ENCODE data around the gene CDH4. TPM values are rescaled to one million over a fixed set of nuclear protein-coding genes. Genes with fewer than 3 reads are reported as not detected.

The CDH4 gene
- total RNA-seq, 1 donor from 2014 or later: 0.99 TPM

DNA sequence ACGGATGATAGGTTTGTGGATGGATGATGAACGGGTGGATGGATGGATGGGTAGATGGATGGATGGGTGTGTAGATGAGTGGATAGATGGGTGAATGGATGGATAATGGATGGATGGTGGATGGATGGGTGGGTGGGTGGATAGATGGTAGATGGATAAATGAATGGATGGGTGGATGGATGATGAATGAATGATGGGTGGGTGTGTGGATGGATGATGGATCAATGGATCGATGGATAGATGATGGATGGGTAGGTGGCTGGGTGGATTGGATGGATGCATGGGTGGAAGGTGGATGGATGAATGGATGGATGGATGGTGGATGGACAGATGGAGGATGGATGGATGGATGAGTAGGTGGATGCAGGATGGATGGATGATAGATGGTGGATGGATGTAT, 419.5 kb downstream of the CDH4 start:
- no peaks in the 10 kb centered on the region for H3K4me1 Mint-ChIP-seq (ENCODE audit: low read depth)
- peaks cover 14% of the 10 kb centered on the region for H3K27me3 Mint-ChIP-seq (ENCODE audit: low read depth)
- DNase-seq (ENCODE audit: low spot score): no peak
- no peaks in the 10 kb centered on the region for H3K9me3 Mint-ChIP-seq (ENCODE audit: low read depth)
- TF ChIP-seq, protein P1, sequence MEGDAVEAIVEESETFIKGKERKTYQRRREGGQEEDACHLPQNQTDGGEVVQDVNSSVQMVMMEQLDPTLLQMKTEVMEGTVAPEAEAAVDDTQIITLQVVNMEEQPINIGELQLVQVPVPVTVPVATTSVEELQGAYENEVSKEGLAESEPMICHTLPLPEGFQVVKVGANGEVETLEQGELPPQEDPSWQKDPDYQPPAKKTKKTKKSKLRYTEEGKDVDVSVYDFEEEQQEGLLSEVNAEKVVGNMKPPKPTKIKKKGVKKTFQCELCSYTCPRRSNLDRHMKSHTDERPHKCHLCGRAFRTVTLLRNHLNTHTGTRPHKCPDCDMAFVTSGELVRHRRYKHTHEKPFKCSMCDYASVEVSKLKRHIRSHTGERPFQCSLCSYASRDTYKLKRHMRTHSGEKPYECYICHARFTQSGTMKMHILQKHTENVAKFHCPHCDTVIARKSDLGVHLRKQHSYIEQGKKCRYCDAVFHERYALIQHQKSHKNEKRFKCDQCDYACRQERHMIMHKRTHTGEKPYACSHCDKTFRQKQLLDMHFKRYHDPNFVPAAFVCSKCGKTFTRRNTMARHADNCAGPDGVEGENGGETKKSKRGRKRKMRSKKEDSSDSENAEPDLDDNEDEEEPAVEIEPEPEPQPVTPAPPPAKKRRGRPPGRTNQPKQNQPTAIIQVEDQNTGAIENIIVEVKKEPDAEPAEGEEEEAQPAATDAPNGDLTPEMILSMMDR (IDR thresholded peaks at IDR 0.05): no peak
- H3K36me3 Mint-ChIP-seq (ENCODE audit: low read depth): no peaks in the 10 kb centered on the region
- no peak overlapping the region for H3K4me3 Mint-ChIP-seq (ENCODE audit: unreplicated experiment)
- H3K27ac Mint-ChIP-seq (ENCODE audit: unreplicated experiment): no peak overlapping the region

DNA sequence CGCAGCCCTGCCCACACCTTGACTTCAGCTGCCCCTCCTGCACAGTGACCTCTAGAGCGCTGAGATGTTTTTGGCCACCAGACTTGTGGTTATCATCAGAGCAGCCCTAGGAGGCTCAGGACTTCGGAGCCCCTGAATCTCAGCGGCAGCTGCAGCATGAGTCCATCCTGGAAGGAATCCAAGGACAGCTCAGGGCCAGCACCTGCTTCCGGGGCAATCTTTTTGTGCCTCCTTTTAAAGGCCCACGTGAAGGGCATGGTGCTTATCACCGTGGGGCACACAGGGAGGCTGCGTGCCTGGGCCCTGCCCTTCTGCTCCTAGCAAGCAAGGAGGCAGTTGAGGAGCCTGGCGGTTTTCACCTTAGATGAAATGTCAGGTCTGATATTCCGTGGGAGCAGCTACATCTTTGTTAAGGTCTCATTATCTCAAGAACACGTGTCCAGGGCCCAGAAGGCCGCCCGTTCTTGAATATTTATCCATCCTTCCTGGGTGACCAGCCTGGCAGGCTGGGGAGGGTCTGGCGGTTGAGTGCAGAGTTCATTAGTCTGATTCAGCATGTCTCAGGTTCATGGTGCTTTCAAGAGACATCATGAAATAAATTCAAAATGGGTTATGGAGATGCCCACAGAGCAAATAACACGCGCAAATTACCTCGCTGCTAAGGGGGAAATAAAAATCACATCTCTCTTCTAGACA, 421.2 kb downstream of the CDH4 start:
- no peak overlapping the region for H3K27ac Mint-ChIP-seq (ENCODE audit: unreplicated experiment)
- H3K27me3 Mint-ChIP-seq (ENCODE audit: low read depth): peaks cover 21% of the 10 kb centered on the region
- H3K4me1 Mint-ChIP-seq (ENCODE audit: low read depth): no peaks in the 10 kb centered on the region
- TF ChIP-seq, protein P1 (IDR thresholded peaks at IDR 0.05): no peak
- H3K9me3 Mint-ChIP-seq (ENCODE audit: low read depth): no peaks in the 10 kb centered on the region
- no peak overlapping the region for H3K4me3 Mint-ChIP-seq (ENCODE audit: unreplicated experiment)
- H3K36me3 Mint-ChIP-seq (ENCODE audit: low read depth): no peaks in the 10 kb centered on the region
- DNase-seq (ENCODE audit: low spot score): no peak

DNA sequence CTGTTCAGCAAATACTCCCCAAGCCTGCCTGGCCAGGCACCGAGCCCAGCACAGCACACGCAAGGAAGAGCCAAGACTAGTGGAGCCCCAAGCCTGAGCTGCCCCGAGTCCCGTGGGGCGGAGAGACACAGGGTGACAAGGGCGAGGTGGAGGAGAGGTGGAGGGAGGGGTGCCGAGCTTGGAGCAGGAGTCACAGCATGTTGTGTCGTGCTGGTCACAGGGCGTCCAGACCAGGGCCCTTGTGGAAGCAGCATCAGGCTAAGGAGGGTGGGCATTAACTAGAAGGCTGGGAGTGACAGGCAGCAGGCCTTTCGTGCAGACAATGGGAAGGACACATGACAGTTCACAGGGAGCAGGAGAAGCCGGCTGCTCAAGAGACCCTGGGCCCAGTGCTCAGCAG, 422.1 kb downstream of the CDH4 start:
- no peak overlapping the region for H3K27ac Mint-ChIP-seq (ENCODE audit: unreplicated experiment)
- TF ChIP-seq, protein P1 (IDR thresholded peaks at IDR 0.05): no peak
- no peaks in the 10 kb centered on the region for H3K4me1 Mint-ChIP-seq (ENCODE audit: low read depth)
- DNase-seq (ENCODE audit: low spot score): peak; percentile 75
- H3K9me3 Mint-ChIP-seq (ENCODE audit: low read depth): no peaks in the 10 kb centered on the region
- no peaks in the 10 kb centered on the region for H3K36me3 Mint-ChIP-seq (ENCODE audit: low read depth)
- H3K4me3 Mint-ChIP-seq (ENCODE audit: unreplicated experiment): no peak overlapping the region
- H3K27me3 Mint-ChIP-seq (ENCODE audit: low read depth): peaks cover 21% of the 10 kb centered on the region

DNA sequence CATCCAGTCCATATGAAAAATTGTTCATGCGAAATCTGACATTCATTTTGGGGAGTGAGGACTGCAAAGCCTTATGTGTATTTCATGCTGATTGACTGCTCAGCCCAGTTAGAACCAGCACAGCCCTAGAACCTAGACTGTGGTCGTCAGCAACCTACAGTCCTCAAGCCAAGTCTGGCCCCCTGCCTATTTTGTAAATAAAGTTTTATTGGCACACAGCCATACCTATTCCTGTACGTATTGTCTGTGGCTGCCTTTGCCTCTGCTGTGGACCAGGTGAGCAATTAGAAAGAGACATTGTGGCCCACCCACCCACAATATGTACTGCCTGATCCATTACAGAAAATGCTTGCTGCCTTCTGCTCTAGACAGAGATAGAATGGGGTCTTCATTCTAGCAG, 422.6 kb downstream of the CDH4 start:
- no peak overlapping the region for H3K27ac Mint-ChIP-seq (ENCODE audit: unreplicated experiment)
- H3K36me3 Mint-ChIP-seq (ENCODE audit: low read depth): no peaks in the 10 kb centered on the region
- no peak for DNase-seq (ENCODE audit: low spot score)
- H3K27me3 Mint-ChIP-seq (ENCODE audit: low read depth): peaks cover 19% of the 10 kb centered on the region
- TF ChIP-seq, protein P1 (IDR thresholded peaks at IDR 0.05): no peak
- H3K4me1 Mint-ChIP-seq (ENCODE audit: low read depth): no peaks in the 10 kb centered on the region
- no peaks in the 10 kb centered on the region for H3K9me3 Mint-ChIP-seq (ENCODE audit: low read depth)
- no peak overlapping the region for H3K4me3 Mint-ChIP-seq (ENCODE audit: unreplicated experiment)

DNA sequence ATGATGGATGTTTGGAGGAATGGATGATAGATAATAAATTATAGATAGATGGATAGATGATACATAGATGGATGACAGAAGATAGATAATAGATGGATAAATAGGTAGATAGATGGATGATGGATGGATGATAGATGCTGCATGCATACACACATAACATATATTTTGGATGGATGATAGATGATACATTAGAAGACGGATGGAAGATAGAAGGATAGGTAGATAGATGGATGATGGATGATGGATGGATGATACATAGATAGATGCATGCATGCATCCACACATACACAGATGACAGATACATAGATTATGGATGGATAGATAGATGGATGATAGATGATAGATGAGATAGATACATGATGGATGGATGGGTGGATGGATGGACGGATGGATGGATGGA, 425.9 kb downstream of the CDH4 start:
- Mint-ChIP-seq H3K4me1 (ENCODE audit: low read depth) (no peaks in the 10 kb centered on the region), H3K27me3 (ENCODE audit: low read depth) (peaks cover 26% of the 10 kb centered on the region), H3K4me3 (ENCODE audit: unreplicated experiment) (no peak overlapping the region), H3K9me3 (ENCODE audit: low read depth) (no peaks in the 10 kb centered on the region), H3K27ac (ENCODE audit: unreplicated experiment) (no peak overlapping the region), H3K36me3 (ENCODE audit: low read depth) (no peaks in the 10 kb centered on the region)
- TF ChIP-seq, protein P1 (IDR thresholded peaks at IDR 0.05): no peak
- DNase-seq (ENCODE audit: low spot score): no peak
